ENCODE measurements around the gene TK1. TPM values are rescaled to one million over a fixed set of nuclear protein-coding genes. Genes with fewer than 3 reads are reported as not detected.

TK1 gene
- polyA plus RNA-seq, 3 donors, result 0.67 to 2.0 (median 1.4) TPM

DNA sequence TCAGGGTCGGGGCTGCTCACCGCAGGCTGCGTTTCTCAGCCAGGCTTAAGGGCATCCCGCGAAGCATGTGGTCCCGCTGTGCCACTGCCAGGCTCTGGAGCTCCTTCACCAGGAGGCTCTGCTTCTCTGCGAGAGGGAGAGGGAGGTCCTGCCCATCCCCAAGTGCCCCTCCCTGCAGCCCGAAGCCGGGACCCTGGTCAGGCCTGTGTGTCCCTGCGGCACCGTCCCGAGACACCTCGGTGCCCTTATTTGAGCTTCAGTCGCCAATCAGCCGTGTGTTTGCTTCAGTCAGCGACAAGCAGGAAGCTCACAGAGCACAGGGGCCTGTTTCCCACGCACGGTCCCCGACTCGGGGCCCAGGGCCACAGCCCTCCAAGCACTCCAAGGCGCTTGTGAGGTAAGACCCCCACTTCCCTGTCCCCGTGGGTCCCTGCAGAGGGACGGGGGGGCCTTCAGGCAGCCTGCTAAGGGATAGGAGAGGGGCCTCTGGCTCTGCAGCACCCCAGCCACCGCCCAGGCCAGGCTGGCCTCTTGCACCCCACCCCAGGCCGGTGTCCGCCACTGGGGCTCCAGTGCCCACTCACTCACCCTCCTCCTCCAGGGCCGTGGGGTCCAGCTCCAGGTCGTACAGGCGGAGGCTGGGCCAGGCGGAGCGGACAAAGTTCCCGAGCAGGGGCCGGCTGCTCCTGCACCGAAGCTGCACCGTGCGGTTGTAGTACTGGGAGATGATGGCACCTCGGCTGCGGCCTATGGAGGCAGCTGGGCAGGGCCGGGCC lies 61.5 kb downstream of the TK1 start:
- Mint-ChIP-seq H3K4me3 (peak overlapping the region; percentile 45 to 63), H3K27me3 (ENCODE audit: low read depth in 3 of 3) (peaks cover 0 to 6% (median 0%) of the 10 kb centered on the region in 3 donors), H3K27ac (peak overlapping the region in 2 of 7 donors; percentile 35 to 54), H3K36me3 (peaks cover 39 to 44% of the 10 kb centered on the region in 2 donors), H3K9me3 (peaks cover 0 to 1% (median 0%) of the 10 kb centered on the region in 7 donors), H3K4me1 (peaks cover 73% of the 10 kb centered on the region)
- H3K4me1 ChIP-seq (ENCODE audit: control insufficient read depth in 1 of 2, insufficient read depth in 2 of 2, low read length in 2 of 2), result peaks cover 75 to 80% of the 10 kb centered on the region in 2 donors
- 35% methylated on average over 24 of the region's 39 CpGs for WGBS (ENCODE audit: insufficient coverage)
- H2AFZ ChIP-seq (ENCODE audit: insufficient read depth, low read depth, low read length, poor library complexity, severe bottlenecking), result no peak overlapping the region
- H3K36me3 ChIP-seq (replicated peaks in 1 of 2; ENCODE audit: control insufficient read depth in 1 of 2, insufficient read depth in 2 of 2, low read length in 2 of 2), result peaks cover 46 to 47% of the 10 kb centered on the region in 2 donors
- peak overlapping the region in 2 of 3 experiments; percentile 11 to 59 for H3K4me3 ChIP-seq (replicated peaks in 1 of 3; ENCODE audit: low read depth in 2 of 3, low read length in 3 of 3)
- H3K4me2 ChIP-seq (replicated peaks; ENCODE audit: extremely low read depth, low read length, poor library complexity, severe bottlenecking), result peak overlapping the region; percentile 70
- H3K27me3 ChIP-seq (ENCODE audit: control insufficient read depth in 2 of 2, insufficient read depth in 2 of 2, low read length in 2 of 2), result no peaks in the 10 kb centered on the region
- H3K9me3 ChIP-seq (replicated peaks in 1 of 2; ENCODE audit: control insufficient read depth in 1 of 2, insufficient read depth in 1 of 2, low read length in 2 of 2), result no peaks in the 10 kb centered on the region
- no peak for DNase-seq
- peak overlapping the region in 1 of 2 donors; percentile 11 for H3K27ac ChIP-seq (ENCODE audit: low read depth in 1 of 2, low read length in 2 of 2)
- peaks cover 80% of the 10 kb centered on the region for H3K79me2 ChIP-seq (ENCODE audit: insufficient read depth, low read length)
- H3K9ac ChIP-seq (ENCODE audit: insufficient read depth, low read length, poor library complexity, severe bottlenecking), result peak overlapping the region; percentile 30
- H4K20me1 ChIP-seq (ENCODE audit: insufficient read depth, low read length), result peaks cover 73% of the 10 kb centered on the region
- intact Hi-C loops (cut with micrococcal nuclease), result loop anchor here in 1 of 2 donors (5.0 kb wide), 1 partner anchor 47 kb away; no protein-coding TSS in a partner anchor
- TF ChIP-seq, protein P1, sequence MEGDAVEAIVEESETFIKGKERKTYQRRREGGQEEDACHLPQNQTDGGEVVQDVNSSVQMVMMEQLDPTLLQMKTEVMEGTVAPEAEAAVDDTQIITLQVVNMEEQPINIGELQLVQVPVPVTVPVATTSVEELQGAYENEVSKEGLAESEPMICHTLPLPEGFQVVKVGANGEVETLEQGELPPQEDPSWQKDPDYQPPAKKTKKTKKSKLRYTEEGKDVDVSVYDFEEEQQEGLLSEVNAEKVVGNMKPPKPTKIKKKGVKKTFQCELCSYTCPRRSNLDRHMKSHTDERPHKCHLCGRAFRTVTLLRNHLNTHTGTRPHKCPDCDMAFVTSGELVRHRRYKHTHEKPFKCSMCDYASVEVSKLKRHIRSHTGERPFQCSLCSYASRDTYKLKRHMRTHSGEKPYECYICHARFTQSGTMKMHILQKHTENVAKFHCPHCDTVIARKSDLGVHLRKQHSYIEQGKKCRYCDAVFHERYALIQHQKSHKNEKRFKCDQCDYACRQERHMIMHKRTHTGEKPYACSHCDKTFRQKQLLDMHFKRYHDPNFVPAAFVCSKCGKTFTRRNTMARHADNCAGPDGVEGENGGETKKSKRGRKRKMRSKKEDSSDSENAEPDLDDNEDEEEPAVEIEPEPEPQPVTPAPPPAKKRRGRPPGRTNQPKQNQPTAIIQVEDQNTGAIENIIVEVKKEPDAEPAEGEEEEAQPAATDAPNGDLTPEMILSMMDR (IDR thresholded peaks at IDR 0.05), result no peak

DNA sequence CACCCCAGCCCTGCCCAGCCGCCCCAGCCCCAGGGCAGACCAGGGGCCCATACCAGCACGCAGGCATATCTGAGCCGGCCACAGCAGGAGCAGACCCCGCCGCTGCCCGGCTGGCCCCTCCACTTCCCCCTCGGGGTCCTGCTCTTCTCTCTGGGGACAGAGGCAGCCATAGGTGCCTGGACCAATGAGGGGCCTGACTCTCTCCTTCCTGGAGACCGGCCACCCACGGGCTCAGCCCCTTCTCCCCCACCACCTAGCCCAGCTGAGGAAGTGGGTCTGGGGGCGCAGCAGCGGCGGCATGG lies 62.1 kb downstream of the TK1 start:
- H4K20me1 ChIP-seq (ENCODE audit: insufficient read depth, low read length), result peaks cover 78% of the 10 kb centered on the region
- no peaks in the 10 kb centered on the region for H3K27me3 ChIP-seq (ENCODE audit: control insufficient read depth in 2 of 2, insufficient read depth in 2 of 2, low read length in 2 of 2)
- Mint-ChIP-seq H3K9me3 (peaks cover 0 to 1% (median 0%) of the 10 kb centered on the region in 7 donors), H3K4me1 (peaks cover 69% of the 10 kb centered on the region), H3K27me3 (ENCODE audit: low read depth in 3 of 3) (peaks cover 0 to 6% (median 0%) of the 10 kb centered on the region in 3 donors), H3K27ac (peak overlapping the region in 2 of 7 donors; percentile 35 to 54), H3K36me3 (peaks cover 40 to 49% of the 10 kb centered on the region in 2 donors), H3K4me3 (peak overlapping the region; percentile 45 to 63)
- no peak for DNase-seq
- WGBS (ENCODE audit: insufficient coverage), result 17% methylated on average over 11 of the region's 12 CpGs
- TF ChIP-seq, protein P1 (IDR thresholded peaks at IDR 0.05), result no peak
- H3K27ac ChIP-seq (ENCODE audit: low read depth in 1 of 2, low read length in 2 of 2), result peak overlapping the region in 1 of 2 donors; percentile 11
- H2AFZ ChIP-seq (ENCODE audit: insufficient read depth, low read depth, low read length, poor library complexity, severe bottlenecking), result no peak overlapping the region
- peaks cover 70 to 75% of the 10 kb centered on the region in 2 donors for H3K4me1 ChIP-seq (ENCODE audit: control insufficient read depth in 1 of 2, insufficient read depth in 2 of 2, low read length in 2 of 2)
- H3K9me3 ChIP-seq (replicated peaks in 1 of 2; ENCODE audit: control insufficient read depth in 1 of 2, insufficient read depth in 1 of 2, low read length in 2 of 2), result no peaks in the 10 kb centered on the region
- peaks cover 76% of the 10 kb centered on the region for H3K79me2 ChIP-seq (ENCODE audit: insufficient read depth, low read length)
- peaks cover 48 to 52% of the 10 kb centered on the region in 2 donors for H3K36me3 ChIP-seq (replicated peaks in 1 of 2; ENCODE audit: control insufficient read depth in 1 of 2, insufficient read depth in 2 of 2, low read length in 2 of 2)
- intact Hi-C loops (cut with micrococcal nuclease), result loop anchor here in 1 of 2 donors (5.0 kb wide), 1 partner anchor 48 kb away; no protein-coding TSS in a partner anchor
- H3K4me3 ChIP-seq (replicated peaks in 1 of 3; ENCODE audit: low read depth in 2 of 3, low read length in 3 of 3), result peak overlapping the region in 2 of 3 experiments; percentile 11 to 59
- peak overlapping the region; percentile 30 for H3K9ac ChIP-seq (ENCODE audit: insufficient read depth, low read length, poor library complexity, severe bottlenecking)
- peak overlapping the region; percentile 70 for H3K4me2 ChIP-seq (replicated peaks; ENCODE audit: extremely low read depth, low read length, poor library complexity, severe bottlenecking)

Small RNA genes lying within 50 kb of the gene (small RNA-seq; reads per million reads assigned to genes)
- not detected for gene AC087645.1 (ENCODE audit: insufficient read length, low read depth)

Other genes with a start within 250 kb of the TK1 start
- under 1 TPM; 0.38 to 0.80 (median 0.46) TPM for gene TNRC6C, start 228.3 kb downstream of the TK1 start, polyA plus RNA-seq
- gene TMC6, start 58.3 kb downstream of the TK1 start, polyA plus RNA-seq, result 100 to 1,000 TPM in 1 of 3 donors, 10 to 100 TPM in 2; 60.1 to 107 (median 79.2) TPM
- 100 to 1,000 TPM in 1 of 3 donors, 10 to 100 TPM in 2; 13.3 to 151 (median 15.1) TPM for gene TMC8, start 56.3 kb downstream of the TK1 start, polyA plus RNA-seq
- not detected for gene C17orf99, start 40.7 kb downstream of the TK1 start, polyA plus RNA-seq
- 100 to 1,000 TPM; 270 to 402 (median 350) TPM for gene SYNGR2, start 18.5 kb downstream of the TK1 start, polyA plus RNA-seq
- 10 to 100 TPM in 2 of 3 donors, 1 to 10 TPM in 1; 7.1 to 45.7 (median 14.2) TPM for gene AFMID, start 310 bp upstream of the TK1 start, polyA plus RNA-seq
- under 1 TPM in 1 of 3 donors, not detected in 2; 0.20 TPM for gene BIRC5, start 27.2 kb upstream of the TK1 start, polyA plus RNA-seq
- gene TMEM235, start 44.6 kb upstream of the TK1 start, polyA plus RNA-seq, result not detected
- gene SOCS3, start 173.0 kb upstream of the TK1 start, polyA plus RNA-seq, result 100 to 1,000 TPM; 123 to 441 (median 144) TPM
- gene PGS1, start 191.6 kb upstream of the TK1 start, polyA plus RNA-seq, result 10 to 100 TPM; 26.0 to 87.1 (median 28.0) TPM